Stimulated activated CD8-positive, alpha-beta memory T cell treated with anti-CD3 and anti-CD28 coated beads, Interleukin-7, amount 100 ng/mL, for 48 hours (primary cell): ENCODE data around the gene SMARCA4.
"Not testable (repeated sequence)": the region's sequence is repeated elsewhere in the genome, so short reads cannot be mapped to it uniquely, and the experiment has no call there.

ENCODE experiments used
- DNase-seq, 2 donors: peaks; one replicate each; pipeline ENCODE4 v3.0.0-alpha.2; 2020; ENCODE audit warnings: low read depth in 1 of 2; ENCODE audit errors: extremely low read depth in 1 of 2

The SMARCA4 gene

DNA sequence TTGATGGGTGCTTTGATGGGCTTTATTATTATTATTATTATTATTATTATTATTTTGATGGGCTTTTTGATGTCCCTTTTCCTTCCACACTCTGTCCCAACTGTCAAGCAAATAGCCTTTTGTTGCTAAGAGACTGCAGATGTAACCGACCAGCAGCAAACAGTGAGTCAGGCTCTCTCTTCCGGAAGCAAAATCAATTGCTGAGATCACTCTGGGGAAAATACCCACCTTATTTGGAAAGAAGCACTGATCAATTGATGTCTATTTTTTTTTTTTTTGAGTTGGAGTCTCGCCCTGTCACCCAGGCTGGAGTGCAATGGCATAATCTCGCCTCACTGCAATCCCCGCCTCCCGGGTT lies 131.3 kb downstream of the SMARCA4 start:
- DNase-seq = no peak

- DNase-seq = no peak
Observed at GRCh38 chr19:11093689-11094238, 132.9 kb downstream of the SMARCA4 start.

DNA sequence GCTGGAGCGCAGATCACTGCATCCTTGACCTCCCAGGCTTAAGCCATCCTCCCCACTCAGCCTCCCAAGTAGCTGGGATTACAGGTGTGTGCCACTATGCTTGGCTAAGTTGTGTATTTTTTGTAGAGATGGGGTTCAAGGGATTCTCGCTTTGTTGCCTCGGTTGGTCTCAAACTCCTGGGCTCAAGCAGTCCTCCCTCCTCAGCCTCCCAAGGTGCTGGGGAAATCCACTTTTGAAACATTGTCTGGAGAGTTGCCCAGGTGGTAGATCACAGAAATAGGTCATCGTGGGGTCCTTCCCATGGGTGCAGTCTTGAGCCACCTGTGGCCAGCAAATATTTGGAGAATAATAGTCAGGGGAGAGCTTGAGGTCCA lies 133.7 kb downstream of the SMARCA4 start:
- DNase-seq = no peak

- no peak for DNase-seq
Observed at GRCh38 chr19:11096210-11096841, 135.5 kb downstream of the SMARCA4 start.

GRCh38 chr19:11097367-11097766 lies 136.5 kb downstream of the SMARCA4 start:
- not testable (repeated sequence) for DNase-seq

DNA sequence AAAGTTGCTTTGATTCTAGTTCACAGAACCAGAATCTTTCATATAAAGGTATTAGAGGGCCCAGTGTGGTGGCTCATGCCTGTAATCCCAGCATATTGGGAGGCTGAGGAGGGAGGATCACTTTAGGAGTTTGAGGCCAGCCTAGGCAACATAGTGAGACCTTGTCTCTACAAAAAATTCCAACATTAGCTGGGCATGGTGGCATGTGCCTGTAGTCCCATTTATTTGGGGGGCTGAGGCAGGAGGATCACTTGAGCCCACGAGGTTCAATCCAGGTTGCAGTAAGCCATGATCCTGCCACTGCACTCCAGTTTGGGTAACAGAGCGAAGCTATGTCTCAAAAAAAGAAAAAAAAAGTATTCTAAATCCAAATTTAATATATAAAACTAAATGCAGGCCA lies 137.5 kb downstream of the SMARCA4 start:
- no peak for DNase-seq

DNA sequence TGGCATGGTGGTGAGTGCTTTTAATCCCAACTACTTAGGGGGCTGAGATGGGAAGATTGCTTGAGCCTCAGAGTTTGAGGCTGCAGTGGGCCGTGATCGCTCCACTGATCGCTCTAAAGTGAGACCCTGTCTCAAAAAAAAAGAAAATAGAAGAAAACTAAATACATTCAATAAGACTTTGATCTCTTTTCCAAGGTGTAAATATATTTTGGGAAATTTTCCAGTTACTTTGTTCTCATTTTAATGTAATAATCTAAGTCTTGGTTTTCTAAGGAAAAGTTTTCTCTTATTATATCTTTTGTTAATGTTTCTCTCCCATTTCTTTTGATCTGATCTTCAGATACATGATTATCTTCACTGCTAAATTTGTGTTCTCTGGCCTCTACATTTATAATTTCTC lies 138.0 kb downstream of the SMARCA4 start:
- DNase-seq = no peak

DNA sequence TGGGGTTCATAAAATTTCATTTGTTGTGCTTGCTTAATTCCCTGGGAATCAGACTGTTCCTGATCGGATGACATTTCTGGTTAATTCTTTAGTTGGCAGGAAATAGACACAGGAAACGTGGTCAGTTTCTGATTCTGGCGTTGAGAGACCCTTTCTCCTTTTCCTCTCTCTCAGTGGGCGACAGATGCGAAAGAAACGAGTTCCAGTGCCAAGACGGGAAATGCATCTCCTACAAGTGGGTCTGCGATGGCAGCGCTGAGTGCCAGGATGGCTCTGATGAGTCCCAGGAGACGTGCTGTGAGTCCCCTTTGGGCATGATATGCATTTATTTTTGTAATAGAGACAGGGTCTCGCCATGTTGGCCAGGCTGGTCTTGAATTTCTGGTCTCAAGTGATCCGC lies 139.2 kb downstream of the SMARCA4 start:
- no peak for DNase-seq

DNA sequence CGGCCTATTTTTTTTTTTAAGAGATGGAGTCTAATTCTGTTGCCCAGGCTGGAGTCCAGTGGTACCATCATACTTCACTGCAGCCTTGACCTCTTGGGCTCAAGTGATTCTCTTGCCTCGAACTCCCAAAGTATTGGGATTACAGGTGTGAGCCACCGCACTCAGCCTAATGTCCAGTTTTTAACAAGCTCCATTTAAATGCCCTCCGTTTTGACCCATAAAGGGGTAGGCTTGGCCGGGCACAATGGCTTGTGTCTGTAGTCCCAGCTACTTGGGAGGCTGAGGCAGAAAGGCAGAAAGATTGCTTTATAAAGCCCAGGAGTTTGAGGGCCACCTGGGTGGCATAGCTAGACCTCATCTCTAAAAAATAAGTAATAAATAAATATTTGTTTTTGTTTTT lies 140.2 kb downstream of the SMARCA4 start:
- DNase-seq = no peak

- DNase-seq = no peak
Observed at GRCh38 chr19:11102944-11103343, 142.1 kb downstream of the SMARCA4 start.

GRCh38 chr19:11103667-11104066 lies 142.8 kb downstream of the SMARCA4 start:
- DNase-seq = not testable (repeated sequence)

- DNase-seq = no peak
Observed at GRCh38 chr19:11105014-11105636, 144.3 kb downstream of the SMARCA4 start.

DNA sequence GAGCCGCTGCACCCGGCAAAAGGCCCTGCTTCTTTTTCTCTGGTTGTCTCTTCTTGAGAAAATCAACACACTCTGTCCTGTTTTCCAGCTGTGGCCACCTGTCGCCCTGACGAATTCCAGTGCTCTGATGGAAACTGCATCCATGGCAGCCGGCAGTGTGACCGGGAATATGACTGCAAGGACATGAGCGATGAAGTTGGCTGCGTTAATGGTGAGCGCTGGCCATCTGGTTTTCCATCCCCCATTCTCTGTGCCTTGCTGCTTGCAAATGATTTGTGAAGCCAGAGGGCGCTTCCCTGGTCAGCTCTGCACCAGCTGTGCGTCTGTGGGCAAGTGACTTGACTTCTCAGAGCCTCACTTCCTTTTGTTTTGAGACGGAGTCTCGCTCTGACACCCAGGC lies 145.6 kb downstream of the SMARCA4 start:
- no peak for DNase-seq

GRCh38 chr19:11108746-11109145 lies 147.9 kb downstream of the SMARCA4 start:
- DNase-seq = no peak

GRCh38 chr19:11111117-11111770 lies 150.4 kb downstream of the SMARCA4 start:
- no peak for DNase-seq

DNA sequence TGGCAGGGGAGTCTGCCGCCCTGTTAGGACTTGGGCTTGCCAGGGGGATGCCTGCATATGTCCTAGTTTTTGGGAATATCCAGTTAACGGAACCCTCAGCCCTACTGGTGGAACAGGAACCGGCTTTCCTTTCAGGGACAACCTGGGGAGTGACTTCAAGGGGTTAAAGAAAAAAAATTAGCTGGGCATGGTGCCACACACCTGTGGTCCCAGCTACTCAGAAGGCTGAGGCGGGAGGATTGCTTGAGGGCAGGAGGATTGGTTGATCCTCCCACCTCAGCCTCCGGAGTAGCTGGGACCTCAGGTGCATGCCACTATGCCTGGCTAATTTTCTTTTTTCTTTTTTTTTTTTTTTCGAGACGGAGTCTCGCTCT lies 150.9 kb downstream of the SMARCA4 start:
- no peak for DNase-seq
